GM19023 (cell line): ENCODE data around the gene UBE3C.
"Not testable (repeated sequence)": the region's sequence is repeated elsewhere in the genome, so short reads cannot be mapped to it uniquely, and the experiment has no call there.

ENCODE experiments used
- ATAC-seq: cut with Tn5 transposase; IDR thresholded peaks from one replicate; pipeline ENCODE4 v1.9.1; 2021; ENCODE audit warnings: mild to moderate bottlenecking, moderate library complexity; ENCODE audit not compliant: unreplicated experiment

UBE3C gene

DNA sequence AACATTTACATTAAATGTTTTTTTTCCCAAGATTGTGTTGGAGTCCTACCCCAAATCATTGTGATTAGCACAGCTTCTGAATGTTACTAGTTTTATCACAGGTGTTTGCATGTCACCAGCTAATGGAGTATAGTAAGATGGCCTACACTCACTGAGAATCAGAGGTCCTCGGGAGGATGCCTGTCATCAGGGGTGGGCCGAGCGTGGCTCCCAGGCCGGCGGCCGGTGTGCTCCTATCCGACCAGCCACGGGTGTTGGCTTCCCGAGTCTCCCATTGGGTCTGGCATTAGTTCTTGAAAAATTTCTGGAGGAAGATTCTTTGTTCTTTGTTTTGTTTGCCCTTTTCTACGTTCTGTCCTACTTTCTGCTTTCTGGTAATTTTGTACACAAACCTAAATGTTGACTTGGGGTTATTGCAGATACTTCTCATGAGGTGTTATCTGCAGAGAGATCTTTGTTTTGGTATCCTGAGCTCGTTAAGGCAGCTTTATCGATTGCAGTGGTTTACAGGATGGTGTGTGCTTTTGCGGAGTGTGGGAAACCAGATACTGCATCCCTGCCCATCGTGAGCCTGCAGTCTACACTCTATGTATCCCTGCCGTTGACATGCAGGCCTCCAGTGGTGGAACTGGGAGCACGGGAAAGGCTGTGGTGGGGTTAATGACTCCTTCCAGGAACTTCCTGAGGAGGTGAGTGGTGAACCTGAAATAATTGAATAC lies 130.8 kb downstream of the UBE3C start:
- no peak for ATAC-seq

GRCh38 chr7:157270060-157270444 lies 131.3 kb downstream of the UBE3C start:
- no peak for ATAC-seq

- ATAC-seq, result no peak
Measured at GRCh38 chr7:157271315-157271990, 132.7 kb downstream of the UBE3C start.

DNA sequence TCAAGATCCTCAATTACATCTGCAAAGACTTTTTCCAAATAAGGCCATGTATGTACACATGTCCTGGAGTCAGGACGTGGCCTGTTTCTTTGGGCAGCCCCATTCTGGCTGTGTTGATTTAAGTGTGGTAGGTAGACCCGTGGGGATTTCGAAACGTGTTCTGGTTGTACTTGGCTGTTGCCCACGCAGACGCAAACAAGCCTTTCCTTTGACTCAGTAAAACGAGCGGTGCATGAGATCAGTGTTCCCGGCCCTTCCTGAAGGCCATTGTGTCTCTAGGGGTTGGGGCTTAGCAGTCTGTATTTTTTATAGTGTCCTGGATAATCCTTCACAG lies 133.2 kb downstream of the UBE3C start:
- ATAC-seq, result no peak

DNA sequence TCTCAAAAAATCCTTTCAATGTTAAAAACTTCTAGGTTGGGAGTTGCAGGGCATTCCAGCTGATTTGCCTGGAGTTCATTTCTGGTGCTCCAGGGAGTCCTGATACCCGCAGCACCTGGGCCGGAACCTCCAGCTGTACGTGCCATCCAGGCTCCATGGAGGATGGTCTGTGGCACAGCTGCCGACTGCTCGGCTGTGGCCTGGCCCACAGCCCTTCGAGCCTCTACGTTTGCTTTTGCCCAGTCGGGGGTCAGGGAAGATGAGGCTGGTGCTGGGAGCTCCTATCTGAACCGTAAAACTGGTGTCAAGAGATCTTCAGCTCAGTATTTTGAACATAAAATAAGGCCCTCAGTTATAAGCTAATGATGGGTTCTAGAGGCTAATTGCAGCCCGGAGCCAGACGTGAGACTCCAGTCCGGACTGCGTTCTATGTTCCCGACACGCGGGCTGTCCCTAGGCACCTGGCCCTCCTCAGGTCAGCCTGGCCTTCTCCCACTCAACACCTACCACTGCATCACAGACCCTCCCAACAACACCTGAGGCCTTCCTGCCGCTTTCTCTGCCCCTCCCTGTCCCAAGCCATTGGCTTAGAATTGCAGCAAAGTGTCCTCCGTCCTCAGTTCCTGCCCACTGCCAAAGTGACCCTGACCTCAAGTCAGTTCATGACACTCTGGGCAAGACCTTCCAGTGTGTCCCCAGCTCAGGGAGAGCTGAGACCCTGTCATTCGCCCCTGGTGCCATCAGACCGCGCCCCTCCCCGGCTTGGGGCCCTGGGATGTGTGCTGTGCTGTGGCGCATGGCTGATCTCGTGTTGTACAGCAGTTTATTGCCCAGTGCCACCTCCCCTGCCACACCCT lies 133.9 kb downstream of the UBE3C start:
- ATAC-seq, result no peak

GRCh38 chr7:157273208-157274093 lies 134.7 kb downstream of the UBE3C start:
- peak; percentile 64 for ATAC-seq

DNA sequence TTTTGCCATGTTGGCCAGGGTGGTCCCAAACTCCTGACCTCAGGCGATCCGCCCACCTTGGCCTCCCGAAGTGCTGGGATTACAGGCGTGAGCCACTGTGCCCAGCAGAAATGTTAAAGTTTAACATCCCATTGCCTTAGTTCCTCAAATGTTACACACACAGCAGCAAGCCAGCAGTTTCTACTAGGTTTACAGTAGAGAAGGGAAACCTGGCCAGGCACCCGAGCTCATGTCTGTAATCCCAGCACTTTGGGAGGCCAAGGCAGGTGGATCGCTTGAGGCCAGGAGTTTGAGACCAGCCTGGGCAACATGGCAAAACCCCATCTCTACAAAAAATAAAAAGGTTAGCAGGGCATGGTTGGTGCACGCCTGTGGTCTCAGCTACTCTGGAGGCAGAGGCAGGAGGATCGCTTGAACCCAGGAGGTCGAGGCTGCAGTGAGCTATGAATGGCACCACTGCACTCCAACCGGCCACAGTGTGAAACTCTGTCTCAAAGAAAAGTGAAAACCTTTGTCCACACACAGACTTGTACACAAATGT lies 135.4 kb downstream of the UBE3C start:
- not testable (repeated sequence) for ATAC-seq

DNA sequence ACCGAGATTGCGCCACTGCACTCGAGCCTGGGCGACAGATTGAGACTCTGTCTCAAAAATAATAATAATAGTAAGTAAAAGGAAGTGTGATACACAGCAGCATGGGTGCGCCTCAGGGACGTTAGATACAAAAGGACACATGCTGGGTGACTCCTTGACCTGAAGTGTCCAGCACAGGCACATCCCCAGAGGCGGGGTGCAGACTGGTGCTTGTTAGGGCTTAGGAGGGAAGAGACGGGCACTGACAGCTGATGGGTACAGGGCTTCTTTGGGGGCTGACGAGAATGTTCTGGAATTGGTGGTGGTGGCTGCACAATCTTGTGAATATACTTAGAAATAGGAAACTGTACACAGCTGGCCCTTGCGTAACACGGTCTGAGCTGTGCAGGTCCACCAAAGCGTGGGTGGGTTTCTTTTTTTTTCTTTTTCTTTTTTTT lies 136.3 kb downstream of the UBE3C start:
- ATAC-seq, result no peak

- ATAC-seq, result no peak
Measured at GRCh38 chr7:157276091-157276561, 137.4 kb downstream of the UBE3C start.

- ATAC-seq, result no peak
Measured at GRCh38 chr7:157276731-157277562, 138.2 kb downstream of the UBE3C start.

DNA sequence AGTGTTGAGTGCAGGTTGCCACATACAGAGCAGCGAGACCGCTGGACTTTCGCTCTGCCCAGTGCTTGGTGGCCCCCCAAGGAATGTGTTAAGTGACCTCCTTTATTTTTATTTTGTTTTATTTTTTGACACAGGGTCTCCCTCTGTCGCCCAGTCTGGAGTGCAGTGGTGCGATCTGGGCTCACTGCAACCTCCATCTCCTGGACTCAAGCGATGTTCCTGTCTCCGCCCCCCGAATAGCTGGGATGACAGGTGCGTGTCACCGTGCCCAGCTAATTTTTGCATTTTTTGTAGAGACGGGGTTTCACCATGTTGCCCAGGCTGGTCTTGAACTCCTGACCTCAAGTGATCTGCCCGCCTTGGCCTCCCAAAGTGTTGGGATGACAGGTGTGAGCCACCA lies 138.8 kb downstream of the UBE3C start:
- ATAC-seq, result not testable (repeated sequence)

GRCh38 chr7:157278167-157278790 lies 139.6 kb downstream of the UBE3C start:
- no peak for ATAC-seq

DNA sequence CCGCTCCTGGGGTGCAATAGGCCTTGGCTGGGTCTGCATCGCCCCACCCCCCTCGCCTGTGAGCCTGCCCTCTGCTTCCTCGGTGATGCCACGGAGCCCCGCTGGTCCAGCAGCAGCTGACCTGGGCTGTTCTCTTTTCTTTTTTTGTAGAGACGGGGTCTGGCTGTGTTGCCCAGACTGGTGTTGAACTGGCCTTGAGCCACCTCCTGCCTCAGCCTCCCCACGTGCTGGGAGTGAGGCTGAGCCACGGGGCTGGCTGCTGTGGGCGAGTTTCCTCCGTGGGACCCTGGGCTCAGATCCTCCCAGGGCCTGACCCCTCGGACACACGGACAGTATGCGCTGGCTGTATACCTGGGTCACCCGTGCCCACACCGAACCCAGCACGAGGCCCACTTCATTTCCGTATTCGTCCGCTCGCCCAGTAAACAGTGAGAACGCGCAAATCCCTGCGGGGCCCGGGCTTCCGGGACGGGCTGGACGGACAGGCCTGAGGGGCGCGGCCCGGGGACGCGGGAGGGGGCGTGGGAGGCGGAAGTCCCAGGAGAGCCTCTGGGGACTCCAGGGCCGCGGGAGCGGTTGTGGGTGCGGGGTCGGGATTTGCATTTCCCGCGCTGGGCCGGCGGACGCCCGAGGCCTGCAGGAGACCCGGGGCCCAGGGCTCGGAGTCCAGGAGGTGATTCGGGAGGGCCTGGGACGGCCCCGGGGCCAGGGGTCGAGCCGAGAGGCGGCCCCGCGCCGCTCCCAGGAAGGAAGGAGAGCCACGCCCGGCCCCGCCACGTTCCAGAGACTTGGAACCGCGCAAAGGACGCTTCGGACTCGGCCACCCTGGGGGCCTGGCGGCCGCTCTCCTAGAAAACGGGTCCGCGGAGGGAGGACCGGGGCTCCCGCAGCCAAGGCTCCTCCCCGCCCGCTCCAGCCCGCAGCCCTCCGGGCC lies 140.3 kb downstream of the UBE3C start:
- peak; percentile 49 for ATAC-seq

- ATAC-seq, result no peak
Measured at GRCh38 chr7:157279741-157280215, 141.1 kb downstream of the UBE3C start.

GRCh38 chr7:157280216-157280841 lies 141.6 kb downstream of the UBE3C start:
- no peak for ATAC-seq

DNA sequence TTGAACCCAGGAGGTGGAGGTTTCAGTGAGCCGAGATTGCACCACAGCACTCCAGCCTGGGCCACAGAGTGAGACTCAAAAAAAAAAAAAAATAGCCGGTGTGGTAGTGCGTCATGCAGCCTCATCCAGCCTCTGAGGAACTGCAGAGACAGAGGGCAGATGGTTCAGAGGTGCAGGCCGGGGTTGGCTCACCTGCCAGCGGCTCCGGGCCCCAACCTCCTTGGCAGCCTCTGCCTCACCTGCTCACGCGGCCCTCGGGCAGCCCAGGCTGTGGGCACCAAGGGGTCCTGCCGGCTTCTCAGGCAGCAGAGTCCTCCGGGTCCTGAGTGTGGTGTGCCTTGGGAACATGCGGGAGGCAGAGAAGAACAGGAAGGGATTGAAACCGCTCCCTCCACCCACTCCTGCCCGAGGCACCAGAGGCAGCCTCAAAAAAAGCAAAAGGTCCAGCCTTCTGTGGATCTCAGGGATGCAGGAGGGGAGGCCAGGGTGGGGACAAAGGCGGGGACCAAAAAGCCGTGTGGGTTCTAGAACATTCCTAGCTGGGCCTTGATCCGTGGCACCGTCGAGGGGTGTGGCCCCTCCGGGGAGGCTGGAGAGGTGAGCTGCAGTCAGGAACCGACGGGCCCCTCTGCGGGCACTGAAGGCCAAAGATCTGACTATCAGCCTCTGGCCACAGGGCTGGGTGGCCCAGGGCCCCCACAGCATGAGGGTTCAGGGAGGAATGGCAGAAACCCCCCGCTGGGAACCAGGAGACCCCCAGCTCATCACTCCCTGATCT lies 142.7 kb downstream of the UBE3C start:
- no peak for ATAC-seq
